HS-5 (cell line): ENCODE data around the gene NOS1AP.

Experiments used
- DNase-seq: peaks from one replicate; pipeline ENCODE4 v3.0.0-alpha.2; 2012; ENCODE audit warnings: low read depth

Gene NOS1AP

DNA sequence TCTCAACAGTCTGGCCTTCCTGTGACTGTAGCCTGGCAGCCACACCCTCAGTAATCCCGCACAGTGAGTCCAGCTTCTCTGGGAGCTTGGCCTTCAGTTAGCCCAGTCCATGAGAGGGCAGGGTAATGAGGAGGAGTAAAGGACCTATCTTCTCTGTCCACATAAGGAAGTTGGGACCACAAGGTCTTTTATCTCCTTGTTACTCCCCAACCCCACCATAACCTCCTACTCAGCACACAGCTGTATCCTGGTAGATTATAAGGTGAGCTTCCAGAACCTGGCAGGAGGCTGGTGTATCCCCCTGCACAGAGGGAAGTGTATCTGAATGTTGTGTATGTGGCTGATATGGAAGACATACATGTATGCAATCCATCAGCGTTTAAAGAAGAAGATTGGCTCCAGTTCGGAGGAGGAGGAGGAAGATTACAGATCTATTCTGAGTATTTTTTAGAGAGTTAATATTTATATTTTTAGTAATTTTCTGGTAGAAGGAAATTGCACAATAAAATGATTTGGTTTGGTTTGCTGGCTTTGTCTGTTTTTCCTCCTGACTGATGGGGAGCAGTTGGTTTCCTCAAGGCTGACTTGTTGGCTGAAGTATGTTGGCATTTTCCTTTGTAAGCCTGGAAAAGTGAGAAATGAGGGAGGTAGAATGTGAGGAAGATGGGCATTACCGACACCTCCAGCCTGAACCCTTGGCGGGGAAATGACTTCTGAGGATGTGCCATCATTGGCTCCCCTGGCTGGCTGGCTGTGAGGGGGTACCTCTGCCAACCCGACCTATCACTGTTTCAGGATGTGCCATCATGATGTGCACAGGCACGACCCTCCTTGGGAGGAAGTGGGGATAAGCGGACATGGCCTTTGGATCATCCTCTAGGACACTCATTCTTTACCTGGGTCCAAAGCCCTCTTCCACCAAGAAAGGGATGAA, 317.1 kb downstream of the NOS1AP start:
- DNase-seq: no peak

DNA sequence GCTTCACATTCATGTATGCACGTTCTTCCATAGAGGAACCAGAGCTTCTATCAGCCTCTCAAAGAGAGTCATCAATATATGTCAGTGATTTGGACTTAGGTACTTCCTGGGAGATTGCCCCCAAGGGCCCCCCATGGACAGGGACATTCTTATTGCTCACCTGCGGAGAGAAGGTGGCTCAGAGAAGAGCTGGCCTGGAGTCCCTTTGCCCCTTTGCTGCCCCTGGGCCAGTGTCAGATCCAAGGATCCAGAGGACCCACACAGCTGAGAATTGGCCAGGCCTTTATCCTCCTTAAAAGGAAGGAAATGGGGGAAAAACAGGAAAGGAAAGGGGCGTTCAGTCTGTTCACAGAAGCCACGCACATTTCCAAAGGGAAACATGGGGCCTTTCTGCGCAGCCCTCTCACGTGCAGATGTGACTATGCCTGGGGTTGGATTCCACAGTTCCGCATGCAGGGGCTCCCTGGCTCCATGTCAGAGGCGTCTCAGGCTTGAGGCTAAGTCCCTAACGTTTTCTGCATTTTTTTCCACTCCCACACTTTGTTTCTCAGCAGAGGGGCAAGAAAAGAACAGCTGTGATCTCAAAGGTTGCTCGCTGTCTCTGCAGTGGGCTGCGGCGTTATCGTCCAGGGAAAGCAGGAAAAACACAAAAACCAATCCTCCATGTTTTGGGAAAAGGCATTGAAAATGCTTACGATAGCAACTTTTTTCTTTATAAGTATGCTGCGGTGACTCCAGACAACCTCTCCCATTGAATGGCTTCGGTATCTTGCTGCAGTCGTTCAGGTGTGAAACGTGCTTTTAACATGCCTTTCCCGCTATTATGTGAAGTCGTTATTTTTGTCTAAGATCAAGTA, 318.0 kb downstream of the NOS1AP start:
- no peak for DNase-seq

GRCh38 chr1:162388083-162388594, 318.6 kb downstream of the NOS1AP start:
- DNase-seq: no peak

DNA sequence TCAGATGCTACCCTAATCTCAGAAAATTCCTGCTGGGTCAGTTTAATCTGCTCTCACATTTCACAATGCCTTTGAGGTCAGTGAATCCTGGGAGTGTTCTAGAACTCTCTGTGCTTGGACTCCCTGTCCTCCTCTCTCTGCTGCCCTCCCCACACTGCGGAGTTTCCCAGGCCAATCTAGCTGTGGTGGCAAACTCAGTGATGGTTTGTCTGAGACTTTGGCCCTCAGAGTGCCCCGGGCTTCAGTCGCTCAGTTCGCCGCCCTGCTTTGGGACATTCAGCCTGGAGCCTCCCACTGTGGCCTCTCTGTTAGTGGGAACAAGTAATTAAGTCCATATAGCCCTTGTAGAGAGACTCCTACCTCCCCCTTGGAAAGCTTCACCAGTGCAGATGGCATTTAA, 319.1 kb downstream of the NOS1AP start:
- DNase-seq: no peak

DNA sequence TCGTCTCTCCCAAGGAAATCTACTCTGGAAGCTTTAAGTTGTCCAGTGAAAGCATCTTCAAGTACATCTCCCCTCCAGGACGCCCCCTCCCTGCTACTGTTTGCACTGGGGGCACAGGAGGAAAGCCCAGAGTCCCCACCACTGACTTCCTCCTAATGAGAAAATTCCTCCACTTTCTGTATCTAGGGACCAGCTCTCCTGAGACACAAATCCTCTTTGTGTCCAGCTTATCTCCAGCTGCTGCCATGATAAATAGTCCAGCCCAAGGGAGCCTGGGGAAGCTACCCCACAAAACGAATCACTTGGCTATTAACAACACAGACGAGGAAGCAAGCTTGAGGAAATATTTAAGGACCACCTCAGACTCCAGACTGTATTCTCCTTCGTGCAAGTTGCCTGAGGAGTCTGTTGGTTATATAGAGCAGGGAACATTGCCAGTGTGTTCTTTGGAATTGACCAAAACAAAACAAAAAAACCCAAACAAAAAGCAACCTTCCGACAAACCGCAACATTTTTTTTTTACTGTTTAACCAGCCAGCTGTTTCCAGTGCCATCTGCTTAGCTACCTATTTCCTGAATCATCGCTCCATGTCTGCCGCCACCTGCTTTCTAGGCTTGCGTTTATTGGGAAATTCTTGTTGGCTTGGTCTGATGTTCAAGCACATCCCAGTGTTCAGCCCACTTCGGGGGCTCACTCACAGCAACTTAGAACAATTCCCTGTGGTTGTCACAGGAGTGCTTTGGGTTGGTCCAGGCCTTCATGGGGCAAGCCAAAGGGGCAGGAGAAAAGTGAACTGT, 319.7 kb downstream of the NOS1AP start:
- no peak for DNase-seq

DNA sequence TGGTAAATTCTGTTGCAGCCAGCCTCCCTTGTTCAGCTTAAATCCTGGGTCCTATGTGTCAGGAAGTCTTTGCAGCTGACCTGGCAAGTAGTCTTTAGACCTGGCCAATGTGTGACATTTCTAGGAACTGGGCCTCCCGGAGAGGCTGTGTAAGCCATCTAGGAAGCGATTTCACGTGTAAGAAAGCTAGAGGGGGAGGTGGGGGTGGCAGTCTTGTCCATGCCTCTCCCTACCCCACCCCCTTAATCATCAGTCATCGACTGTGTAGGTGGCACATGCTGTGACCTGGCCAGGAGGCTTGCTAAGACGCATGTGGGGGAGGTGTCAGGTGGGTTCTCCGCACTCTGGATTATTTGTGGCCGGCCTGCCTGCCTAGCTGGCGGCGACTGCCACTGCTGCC, 320.5 kb downstream of the NOS1AP start:
- DNase-seq: no peak

GRCh38 chr1:162390396-162391185, 321.1 kb downstream of the NOS1AP start:
- DNase-seq: no peak

DNA sequence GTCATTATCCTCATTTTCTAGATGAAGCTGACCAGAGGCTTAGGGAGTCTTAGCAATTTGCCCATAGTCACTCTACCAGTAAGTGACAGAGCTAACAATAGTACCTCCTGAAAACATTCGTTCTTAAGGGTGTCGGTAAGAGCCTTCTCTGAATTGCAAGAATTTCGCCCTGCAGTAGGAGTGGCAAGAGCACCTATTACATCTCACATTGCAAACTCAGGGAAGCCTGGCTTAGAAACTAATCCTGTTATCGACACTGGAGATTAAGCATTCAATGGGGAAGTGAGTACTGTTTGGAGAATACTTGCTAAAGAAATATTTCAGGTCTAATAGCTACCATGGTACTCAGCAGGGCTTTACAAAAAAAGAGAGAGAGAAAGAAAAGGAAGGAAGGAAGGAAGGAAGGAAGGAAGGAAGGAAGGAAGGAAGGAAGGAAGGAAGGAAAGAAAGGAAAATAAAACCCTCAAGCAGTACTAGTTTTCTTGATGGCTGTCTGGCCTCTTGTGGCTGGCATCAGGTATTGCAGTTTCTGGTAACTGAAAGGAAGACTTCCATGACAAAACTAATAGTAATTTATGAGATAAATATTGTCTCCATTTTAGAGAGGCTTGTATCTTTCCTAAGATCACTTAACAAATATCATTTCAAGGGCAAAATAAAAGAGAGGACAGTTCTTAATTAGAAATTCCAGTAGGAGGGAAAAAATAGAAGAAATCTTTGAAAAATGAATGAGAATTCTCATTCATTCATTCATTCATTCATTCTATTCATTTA, 322.5 kb downstream of the NOS1AP start:
- DNase-seq: no peak

DNA sequence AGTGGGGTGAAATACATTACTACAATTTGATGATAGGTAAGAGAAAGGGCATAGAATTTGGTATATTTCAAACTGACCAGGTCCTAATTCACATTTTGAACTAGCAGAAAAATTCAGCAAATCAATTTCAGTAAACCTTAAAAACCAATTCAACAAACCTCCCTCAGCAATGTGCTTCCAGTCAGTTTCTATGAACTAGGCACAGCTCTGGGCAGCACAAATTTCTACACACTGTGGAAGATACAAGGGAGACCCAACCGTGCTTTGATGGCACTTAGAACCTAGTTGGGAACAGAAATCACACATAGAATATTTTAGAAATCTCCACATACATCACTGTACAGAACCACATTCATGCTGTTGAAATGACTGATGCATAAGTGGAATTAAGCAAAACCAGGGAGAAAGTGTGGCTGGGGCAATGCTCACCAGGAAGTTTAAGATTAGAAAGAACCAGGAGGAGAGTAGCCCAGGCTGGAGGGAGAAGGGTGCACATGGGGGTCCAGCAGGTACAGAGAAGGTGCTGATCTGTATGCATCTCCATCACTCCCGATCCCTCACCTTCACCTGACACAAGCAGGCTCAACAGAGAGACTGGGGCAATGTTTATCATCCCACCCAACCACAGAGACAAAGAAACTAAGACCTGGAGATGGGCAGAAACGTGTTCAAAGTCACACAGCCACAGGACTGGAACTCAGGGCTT, 326.9 kb downstream of the NOS1AP start:
- no peak for DNase-seq

DNA sequence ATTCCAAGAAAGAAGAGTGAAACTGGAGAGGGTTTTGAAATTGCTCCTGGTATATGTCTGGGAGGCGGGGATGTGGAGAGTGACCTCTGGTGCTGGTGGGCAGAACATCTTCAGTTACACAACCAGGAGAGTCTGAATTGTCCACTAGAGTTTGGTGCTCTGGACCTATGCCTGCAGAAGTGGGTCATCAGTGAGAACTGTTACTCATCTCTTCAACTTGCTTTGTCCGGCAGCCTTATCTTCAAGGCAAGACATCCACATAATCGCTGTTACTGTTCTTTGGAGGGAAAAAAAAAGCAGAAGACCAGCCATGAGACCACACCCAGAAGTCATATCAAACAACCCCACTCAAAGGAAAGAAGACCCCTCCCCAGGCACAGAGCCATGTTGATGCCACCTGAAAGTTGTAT, 327.6 kb downstream of the NOS1AP start:
- no peak for DNase-seq

DNA sequence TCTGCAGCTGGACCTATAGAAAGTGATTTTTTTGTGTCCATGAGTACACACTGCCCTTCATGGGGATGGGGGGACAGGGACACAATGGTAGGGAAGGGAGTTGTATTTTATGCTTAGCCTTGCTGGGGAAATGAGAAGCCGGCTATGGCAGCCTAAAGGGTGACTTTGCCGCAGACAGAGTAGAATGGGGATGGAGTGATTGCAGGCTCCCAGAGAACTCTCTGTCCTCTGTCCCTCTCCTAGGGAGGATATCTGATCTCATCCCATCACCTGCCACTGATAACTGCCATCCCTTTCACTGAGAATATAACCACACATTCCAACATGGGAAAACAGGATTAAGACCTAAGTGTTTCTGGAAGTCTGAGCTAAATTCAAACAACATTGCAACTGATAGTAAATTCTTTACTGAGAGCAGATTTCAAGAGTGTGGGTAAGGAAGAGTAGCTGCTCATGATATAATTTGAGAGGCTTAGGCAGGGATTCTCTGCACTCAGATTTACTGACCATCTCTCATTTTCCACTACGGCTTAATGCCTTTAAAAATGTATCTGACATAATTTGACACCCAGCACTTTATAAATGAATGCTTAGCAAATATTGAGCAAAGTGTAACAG, 328.6 kb downstream of the NOS1AP start:
- DNase-seq: no peak

- no peak for DNase-seq
Measured at GRCh38 chr1:162398999-162399580, 329.6 kb downstream of the NOS1AP start.

DNA sequence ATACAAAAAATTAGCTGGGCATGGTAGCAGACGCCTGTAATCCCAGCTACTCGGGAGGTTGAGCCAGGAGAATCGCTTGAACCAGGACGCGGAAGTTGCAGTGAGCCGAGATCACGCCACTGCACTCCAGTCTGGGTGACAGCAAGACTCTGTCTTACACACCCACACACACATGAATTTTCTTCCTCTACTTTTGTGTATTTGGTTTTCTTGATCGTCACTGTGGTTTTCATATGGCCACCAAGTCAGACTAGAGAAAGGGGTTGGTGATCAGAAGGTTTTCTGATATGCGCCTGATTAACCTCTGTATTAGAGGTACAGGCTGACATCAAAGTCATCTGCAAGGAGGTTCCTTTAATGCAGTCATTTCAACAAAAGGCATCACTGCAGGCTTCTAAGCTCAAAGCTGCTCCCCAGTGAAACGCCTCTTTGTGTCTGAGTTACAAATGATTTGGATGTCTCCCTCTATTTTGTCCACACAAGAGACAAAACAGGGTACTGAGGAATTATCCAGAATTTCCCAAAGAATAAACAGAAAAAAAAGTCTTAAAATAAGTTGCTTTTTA, 331.4 kb downstream of the NOS1AP start:
- no peak for DNase-seq

DNA sequence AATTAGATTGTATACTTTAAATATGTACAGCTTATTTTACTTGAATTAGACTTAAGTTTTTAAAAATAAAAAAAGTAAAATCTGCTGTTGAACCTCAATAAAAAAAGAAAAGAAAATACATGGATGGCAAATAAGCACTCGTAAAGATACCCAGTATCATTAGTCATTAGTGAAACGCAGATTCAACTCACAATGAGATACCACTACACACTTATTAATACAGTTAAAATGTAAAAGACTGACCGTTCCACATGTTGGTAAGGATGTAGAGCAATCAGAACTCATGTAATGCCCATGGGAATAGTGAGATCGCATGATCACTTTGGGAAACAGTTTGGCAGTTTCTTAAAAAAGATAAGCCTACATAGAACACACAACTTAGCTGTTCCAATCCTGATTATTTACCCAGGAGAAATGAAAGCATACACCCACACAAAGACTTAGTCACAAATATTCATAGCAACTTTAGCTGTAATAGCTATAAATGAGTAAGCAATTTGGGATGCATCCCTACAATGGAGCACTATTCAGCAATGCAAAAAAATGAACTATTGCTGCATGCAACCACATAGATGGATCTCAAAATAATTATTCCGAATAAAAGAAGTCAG, 335.2 kb downstream of the NOS1AP start:
- DNase-seq: peak; percentile 35

- DNase-seq: no peak
Measured at GRCh38 chr1:162405800-162406199, 336.3 kb downstream of the NOS1AP start.

DNA sequence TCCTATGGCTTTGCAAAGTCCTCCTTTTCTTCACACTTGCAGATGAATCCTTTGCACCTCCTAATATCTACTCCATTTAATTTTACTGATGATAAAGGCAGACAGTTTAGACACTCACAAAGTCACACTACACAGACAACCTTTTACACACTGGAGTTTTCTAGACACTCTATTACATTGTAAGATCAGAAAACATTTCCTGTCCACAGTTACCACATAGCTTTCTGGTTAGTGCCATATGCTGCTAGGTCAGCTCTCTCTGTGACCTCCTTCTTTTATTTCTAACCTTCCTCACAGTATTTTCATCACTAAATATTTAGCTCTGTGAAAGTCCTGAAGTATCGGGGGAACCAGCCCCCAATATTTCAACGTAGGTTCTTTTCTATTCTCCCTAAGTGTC, 337.3 kb downstream of the NOS1AP start:
- DNase-seq: no peak

DNA sequence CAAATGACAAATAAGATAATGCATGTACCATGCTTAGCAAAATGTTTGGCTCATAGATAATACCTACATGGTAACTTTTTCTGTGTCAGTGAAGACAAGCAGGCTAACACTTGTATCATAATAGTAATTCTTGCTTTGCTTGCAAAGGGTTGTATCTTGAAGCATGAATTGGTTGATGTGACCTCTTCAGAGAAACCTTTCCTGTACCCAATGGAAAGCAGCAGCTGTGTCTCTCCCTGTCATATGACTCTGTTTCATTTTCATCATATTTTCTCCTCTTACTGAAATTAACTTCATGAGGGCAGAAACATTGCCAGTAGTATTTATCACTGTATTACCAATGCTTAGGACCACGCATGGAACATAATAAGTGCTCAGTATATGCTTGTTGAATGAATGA, 338.0 kb downstream of the NOS1AP start:
- DNase-seq: no peak

GRCh38 chr1:162412002-162412401, 342.5 kb downstream of the NOS1AP start, which contains the start of gene SH2D1B:
Gene SH2D1B (minus strand): TSS chr1:162412136. CDS start chr1:162412016, 120 bp downstream.
- no peak for DNase-seq
